ENCODE data around the gene GOLM1. TPM values are rescaled to one million over a fixed set of nuclear protein-coding genes. Genes with fewer than 3 reads are reported as not detected.

The GOLM1 gene
- total and polyA plus RNA-seq, 2 experiments from 2014 or later, result 60.2 to 66.7 TPM

DNA sequence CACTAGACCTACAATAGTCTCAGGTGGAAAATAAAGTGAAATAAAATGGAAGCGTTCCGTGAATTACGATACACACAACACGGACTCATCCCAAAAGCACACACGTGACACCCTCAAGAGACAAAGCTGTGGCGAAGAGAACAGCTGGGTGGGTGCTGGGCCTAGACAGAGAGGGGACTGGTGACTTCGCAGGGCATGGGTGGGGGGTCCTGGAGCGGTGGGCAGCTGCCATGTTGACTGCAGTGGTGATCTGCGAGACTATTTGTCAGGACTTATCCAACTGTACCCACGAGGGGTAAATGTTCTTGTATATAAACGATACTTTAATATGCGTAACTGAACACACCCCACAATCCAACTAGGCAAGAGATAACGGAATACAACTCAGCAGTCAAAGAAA is 52.0 kb downstream of the GOLM1 start:
- no peak for DNase-seq (ENCODE audit: low read depth in 1 of 2, low spot score in 1 of 2)
- no peaks in the 10 kb centered on the region for H3K9me3 ChIP-seq (ENCODE audit: low read depth)
- no peak overlapping the region for H3K27ac ChIP-seq
- no peaks in the 10 kb centered on the region for H3K27me3 ChIP-seq
- H3K4me1 ChIP-seq (ENCODE audit: low read depth), result no peaks in the 10 kb centered on the region
- TF ChIP-seq, protein P1, sequence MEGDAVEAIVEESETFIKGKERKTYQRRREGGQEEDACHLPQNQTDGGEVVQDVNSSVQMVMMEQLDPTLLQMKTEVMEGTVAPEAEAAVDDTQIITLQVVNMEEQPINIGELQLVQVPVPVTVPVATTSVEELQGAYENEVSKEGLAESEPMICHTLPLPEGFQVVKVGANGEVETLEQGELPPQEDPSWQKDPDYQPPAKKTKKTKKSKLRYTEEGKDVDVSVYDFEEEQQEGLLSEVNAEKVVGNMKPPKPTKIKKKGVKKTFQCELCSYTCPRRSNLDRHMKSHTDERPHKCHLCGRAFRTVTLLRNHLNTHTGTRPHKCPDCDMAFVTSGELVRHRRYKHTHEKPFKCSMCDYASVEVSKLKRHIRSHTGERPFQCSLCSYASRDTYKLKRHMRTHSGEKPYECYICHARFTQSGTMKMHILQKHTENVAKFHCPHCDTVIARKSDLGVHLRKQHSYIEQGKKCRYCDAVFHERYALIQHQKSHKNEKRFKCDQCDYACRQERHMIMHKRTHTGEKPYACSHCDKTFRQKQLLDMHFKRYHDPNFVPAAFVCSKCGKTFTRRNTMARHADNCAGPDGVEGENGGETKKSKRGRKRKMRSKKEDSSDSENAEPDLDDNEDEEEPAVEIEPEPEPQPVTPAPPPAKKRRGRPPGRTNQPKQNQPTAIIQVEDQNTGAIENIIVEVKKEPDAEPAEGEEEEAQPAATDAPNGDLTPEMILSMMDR (IDR thresholded peaks at IDR 0.05; ENCODE audit: low read depth, low read length), result no peak
- no peaks in the 10 kb centered on the region for H3K36me3 ChIP-seq
- no peak overlapping the region for H3K4me3 ChIP-seq

DNA sequence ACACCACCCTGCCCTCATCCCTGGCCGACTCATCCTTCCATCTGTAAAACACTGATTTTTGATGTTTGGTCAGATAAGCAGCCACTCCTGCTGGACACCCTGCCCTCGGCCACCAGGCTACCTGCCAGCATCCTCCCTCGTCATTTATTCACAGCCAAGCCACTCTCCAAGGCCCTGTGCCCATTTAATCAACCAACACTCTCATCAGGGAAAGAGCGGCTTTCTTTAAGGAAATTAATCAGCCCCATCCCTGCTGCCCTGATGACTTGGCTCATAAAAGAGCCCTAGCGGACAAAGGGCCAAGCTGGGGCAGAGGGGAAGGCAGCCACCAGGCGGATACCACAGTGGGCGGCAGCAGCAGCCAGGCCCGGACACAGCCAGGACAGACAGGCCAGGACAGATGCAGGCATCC is 52.4 kb downstream of the GOLM1 start:
- no peak for DNase-seq (ENCODE audit: low read depth in 1 of 2, low spot score in 1 of 2)
- TF ChIP-seq, protein P1 (IDR thresholded peaks at IDR 0.05; ENCODE audit: low read depth, low read length), result no peak
- Histone ChIP-seq H3K27ac (no peak overlapping the region), H3K4me1 (ENCODE audit: low read depth) (no peaks in the 10 kb centered on the region), H3K9me3 (ENCODE audit: low read depth) (no peaks in the 10 kb centered on the region), H3K36me3 (no peaks in the 10 kb centered on the region), H3K27me3 (no peaks in the 10 kb centered on the region), H3K4me3 (no peak overlapping the region)

DNA sequence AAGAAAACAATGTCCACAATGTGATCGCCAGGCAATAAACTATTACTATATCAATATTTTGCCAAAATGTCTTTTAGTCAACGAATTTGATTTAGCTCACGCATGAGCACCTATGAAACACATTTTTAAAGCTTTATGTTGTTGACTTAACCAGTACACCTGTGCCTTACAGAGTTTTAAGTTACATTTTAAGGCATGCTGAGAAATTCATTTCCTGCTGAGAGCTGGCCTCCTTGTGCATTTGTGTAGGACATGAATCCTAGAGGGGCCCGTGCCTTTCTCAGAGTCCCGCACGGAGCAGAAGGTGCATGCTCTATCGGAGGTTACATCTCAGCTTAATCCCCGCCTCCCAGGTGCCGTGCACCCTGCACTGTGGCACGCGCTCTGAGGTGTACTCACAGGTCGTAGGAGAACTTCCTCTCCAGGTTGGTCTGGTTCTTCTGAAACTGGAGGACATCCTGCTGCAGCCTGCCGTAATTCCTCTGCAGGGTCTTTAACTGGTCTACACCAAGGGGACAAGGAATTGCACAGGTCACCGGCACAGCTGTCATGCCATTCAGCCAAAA is 53.2 kb downstream of the GOLM1 start:
- Histone ChIP-seq H3K4me1 (ENCODE audit: low read depth) (peaks cover under 1% of the 10 kb centered on the region), H3K27ac (no peak overlapping the region), H3K36me3 (no peaks in the 10 kb centered on the region), H3K4me3 (no peak overlapping the region), H3K27me3 (no peaks in the 10 kb centered on the region), H3K9me3 (ENCODE audit: low read depth) (no peaks in the 10 kb centered on the region)
- TF ChIP-seq, protein P1 (IDR thresholded peaks at IDR 0.05; ENCODE audit: low read depth, low read length), result no peak
- DNase-seq (ENCODE audit: low read depth in 1 of 2, low spot score in 1 of 2), result no peak

DNA sequence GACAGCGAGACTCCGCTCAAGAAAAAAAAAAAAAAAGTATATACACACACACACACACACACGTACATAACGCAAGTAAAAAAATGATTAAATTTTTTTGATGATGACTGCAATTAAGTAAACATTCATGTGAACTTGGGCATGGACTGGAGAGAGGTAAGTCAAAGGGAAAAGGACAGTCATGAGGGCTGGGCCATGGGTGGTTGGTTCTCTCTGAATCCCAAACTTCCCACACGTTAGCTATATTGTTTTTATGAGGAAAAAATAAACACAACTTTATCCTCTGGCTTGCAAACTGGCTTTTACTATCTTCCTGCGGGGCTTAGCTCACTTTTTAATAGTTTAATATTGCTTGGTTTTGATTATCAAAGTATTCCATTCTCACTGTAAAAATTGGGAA is 53.7 kb downstream of the GOLM1 start:
- Histone ChIP-seq H3K36me3 (no peaks in the 10 kb centered on the region), H3K27ac (no peak overlapping the region), H3K27me3 (no peaks in the 10 kb centered on the region), H3K9me3 (ENCODE audit: low read depth) (no peaks in the 10 kb centered on the region), H3K4me3 (no peak overlapping the region), H3K4me1 (ENCODE audit: low read depth) (peaks cover 6% of the 10 kb centered on the region)
- TF ChIP-seq, protein P1 (IDR thresholded peaks at IDR 0.05; ENCODE audit: low read depth, low read length), result no peak
- DNase-seq (ENCODE audit: low read depth in 1 of 2, low spot score in 1 of 2), result no peak

DNA sequence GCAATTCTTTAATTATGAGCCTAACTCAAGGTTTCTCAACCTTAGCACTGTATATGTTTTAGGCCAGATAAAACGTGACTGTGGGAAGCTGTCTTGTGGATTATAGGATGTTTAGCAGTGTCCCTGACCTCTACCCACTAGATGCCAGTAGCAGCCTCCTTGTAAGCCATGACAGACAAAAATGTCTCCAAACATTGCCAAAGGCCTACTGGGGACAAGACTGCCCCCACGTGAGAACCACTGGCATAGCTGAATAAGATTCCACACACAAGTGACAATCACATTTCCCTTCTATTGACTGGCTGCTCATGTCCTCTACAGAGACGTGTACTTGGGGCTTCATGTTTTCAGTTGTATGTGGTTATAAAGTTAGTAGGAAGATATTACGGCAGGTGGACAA is 55.4 kb downstream of the GOLM1 start:
- no peaks in the 10 kb centered on the region for H3K27me3 ChIP-seq
- no peaks in the 10 kb centered on the region for H3K36me3 ChIP-seq
- H3K9me3 ChIP-seq (ENCODE audit: low read depth), result no peaks in the 10 kb centered on the region
- no peak overlapping the region for H3K4me3 ChIP-seq
- TF ChIP-seq, protein P1 (IDR thresholded peaks at IDR 0.05; ENCODE audit: low read depth, low read length), result no peak
- H3K4me1 ChIP-seq (ENCODE audit: low read depth), result peaks cover 7% of the 10 kb centered on the region
- H3K27ac ChIP-seq, result no peak overlapping the region
- no peak for DNase-seq (ENCODE audit: low read depth in 1 of 2, low spot score in 1 of 2)

Measured in cardiac muscle cell (in vitro differentiated cells and primary cell).